GM23338 (cell line): ENCODE data around the gene MRPS15. TPM values are rescaled to one million over a fixed set of nuclear protein-coding genes. Genes with fewer than 3 reads are reported as not detected.

Source experiments
- ATAC-seq: fragments of 200-7000 bp; cut with Tn5 transposase; 3 replicates; pipeline ENCODE4 v1.9.1; 2020
- DNase-seq: peaks from one replicate; pipeline ENCODE4 v3.0.0-alpha.2; 2015; ENCODE audit warnings: low spot score
- H2AFZ ChIP-seq: fragments of 200-600 bp; sonication (generic); 2 replicates; pipeline ENCODE4 v1.8.0; 2016; ENCODE audit warnings: antibody characterized with exemption, mild to moderate bottlenecking, moderate library complexity
- H3F3A ChIP-seq: fragments of 200-600 bp; sonication (generic); replicated peaks from 2 replicates; pipeline ENCODE4 v1.8.0; 2017; ENCODE audit warnings: antibody characterized with exemption, mixed run types, low read depth
- H3K27ac ChIP-seq: fragments of 200-600 bp; sonication (generic); 2 replicates; pipeline ENCODE4 v1.6.1; 2016; ENCODE audit warnings: low read depth
- H3K27me3 ChIP-seq: fragments of 200-600 bp; sonication (generic); 2 replicates; pipeline ENCODE4 v1.8.0; 2016; ENCODE audit warnings: mild to moderate bottlenecking, mixed run types, moderate library complexity; ENCODE audit not compliant: insufficient read depth
- H3K36me3 ChIP-seq: fragments of 200-600 bp; sonication (generic); 2 replicates; pipeline ENCODE4 v1.8.0; 2016; ENCODE audit warnings: mild to moderate bottlenecking; ENCODE audit not compliant: insufficient read depth
- H3K4me1 ChIP-seq: fragments of 200-600 bp; sonication (generic); 2 replicates; pipeline ENCODE4 v1.8.0; 2016; ENCODE audit warnings: mild to moderate bottlenecking, moderate library complexity; ENCODE audit not compliant: insufficient read depth
- H3K4me2 ChIP-seq: fragments of 200-600 bp; sonication (generic); 2 replicates; pipeline ENCODE4 v1.7.1; 2017; ENCODE audit warnings: mixed run types
- H3K4me3 ChIP-seq: fragments of 200-600 bp; sonication (generic); 2 replicates; pipeline ENCODE4 v1.6.1; 2016; ENCODE audit warnings: mixed run types
- H3K79me2 ChIP-seq: fragments of 200-600 bp; sonication (generic); replicated peaks from 2 replicates; pipeline ENCODE4 v1.8.0; 2017; ENCODE audit warnings: mild to moderate bottlenecking; ENCODE audit not compliant: insufficient read depth
- H3K9me2 ChIP-seq: fragments of 200-600 bp; sonication (generic); 2 replicates; pipeline ENCODE4 v1.8.0; 2017; ENCODE audit not compliant: insufficient read depth
- H4K20me1 ChIP-seq: fragments of 200-600 bp; sonication (generic); replicated peaks from 2 replicates; pipeline ENCODE4 v1.8.0; 2017; ENCODE audit warnings: mild to moderate bottlenecking; ENCODE audit not compliant: insufficient read depth
- H3K27ac Mint-ChIP-seq: 2 replicates; pipeline ENCODE4 v1.8.0; 2020; ENCODE audit warnings: inconsistent platforms, mild to moderate bottlenecking, moderate library complexity, mixed read lengths
- H3K27me3 Mint-ChIP-seq: 3 replicates; pipeline ENCODE4 v1.8.0; 2022; ENCODE audit warnings: low read depth, mild to moderate bottlenecking, moderate library complexity, mixed read lengths, inconsistent platforms; ENCODE audit not compliant: insufficient read depth, poor library complexity
- H3K36me3 Mint-ChIP-seq: 3 replicates; pipeline ENCODE4 v1.8.0; 2021; ENCODE audit warnings: low read depth, mild to moderate bottlenecking, inconsistent platforms, moderate library complexity, mixed read lengths
- H3K4me1 Mint-ChIP-seq: 3 replicates; pipeline ENCODE4 v1.8.0; 2020; ENCODE audit warnings: mild to moderate bottlenecking, inconsistent platforms, mixed read lengths
- H3K4me3 Mint-ChIP-seq: 3 replicates; pipeline ENCODE4 v1.8.0; 2021; ENCODE audit warnings: moderate library complexity, mild to moderate bottlenecking, inconsistent platforms, mixed read lengths
- H3K9me3 Mint-ChIP-seq: 3 replicates; pipeline ENCODE4 v1.8.0; 2020; ENCODE audit warnings: moderate library complexity, mild to moderate bottlenecking, inconsistent platforms, mixed read lengths
- CREB1 ChIP-seq: fragments of 250-450 bp; sonication (Bioruptor Pico); IDR thresholded peaks from 2 replicates; pipeline ENCODE4 v1.5.0; 2020; ENCODE audit warnings: low read depth, mild to moderate bottlenecking, moderate library complexity
- ETS1 ChIP-seq: IDR thresholded peaks from 2 replicates; pipeline ENCODE4 v1.6.1; 2016; ENCODE audit warnings: antibody characterized with exemption
- EZH2 ChIP-seq: fragments of 200-600 bp; sonication (generic); IDR thresholded peaks from one replicate; pipeline ENCODE4 v1.8.0; 2017; ENCODE audit warnings: antibody characterized with exemption, mild to moderate bottlenecking, low read depth; ENCODE audit not compliant: unreplicated experiment
- EZH2phosphoT487 ChIP-seq: fragments of 200-600 bp; sonication (generic); IDR thresholded peaks from one replicate; pipeline ENCODE4 v1.8.1; 2018; ENCODE audit warnings: antibody characterized with exemption; ENCODE audit not compliant: unreplicated experiment
- JUNB ChIP-seq: IDR thresholded peaks from one replicate; pipeline ENCODE4 v1.6.1; 2016; ENCODE audit warnings: antibody characterized with exemption; ENCODE audit not compliant: unreplicated experiment
- NANOG ChIP-seq: IDR thresholded peaks from 2 replicates; pipeline ENCODE4 v1.6.1; 2016; ENCODE audit warnings: antibody characterized with exemption, borderline replicate concordance
- POLR2AphosphoS5 ChIP-seq: IDR thresholded peaks from 2 replicates; pipeline ENCODE4 v1.6.1; 2016; ENCODE audit warnings: antibody characterized with exemption, low read depth
- STAT1 ChIP-seq: IDR thresholded peaks from one replicate; pipeline ENCODE4 v1.6.1; 2016; ENCODE audit warnings: antibody characterized with exemption; ENCODE audit not compliant: unreplicated experiment
- ZNF114 ChIP-seq: fragments of 250-450 bp; sonication (Bioruptor Pico); IDR thresholded peaks from 2 replicates; pipeline ENCODE4 v1.5.0; 2020; ENCODE audit warnings: mild to moderate bottlenecking, moderate library complexity
- ZNF331 ChIP-seq: fragments of 250-450 bp; sonication (Bioruptor Pico); IDR thresholded peaks from 2 replicates; pipeline ENCODE4 v1.5.0; 2020; ENCODE audit warnings: low read depth, mild to moderate bottlenecking, moderate library complexity
- polyA plus RNA-seq: library from polyadenylated mRNA; unstranded; fragments of >200 nt; fragmentation: Nextera tagmentation; extraction: Ambion mirVana; gene quantifications from 2 replicates; pipeline ENCODE4 v1.2.1, GENCODE V29; 2016
- total RNA-seq: library from RNA; depleted of rRNA; stranded (reverse); fragments of >200 nt; shearing (Covaris generic); gene quantifications from 2 replicates; pipeline ENCODE4 v1.2.3, GENCODE V29; 2014
- TF ChIP-seq, protein P1 (sequence below), 2 experiments: fragments of 200-600 bp in 1 of 2; sonication (generic) in 1 of 2; conservative IDR thresholded peaks; 2 replicates each; pipeline versions ENCODE4 v1.5.1 to v1.6.1; 2016 to 2017; ENCODE audit warnings: antibody characterized with exemption in 2 of 2, low read depth in 2 of 2, mild to moderate bottlenecking in 2 of 2, moderate library complexity in 1 of 2
- TF ChIP-seq, protein P2 (sequence below): IDR thresholded peaks from one replicate; pipeline ENCODE4 v1.6.1; 2018; ENCODE audit warnings: antibody characterized with exemption; ENCODE audit not compliant: unreplicated experiment

The MRPS15 gene
- total and polyA plus RNA-seq, 2 experiments from 2014 or later, result 105 to 311 TPM

DNA sequence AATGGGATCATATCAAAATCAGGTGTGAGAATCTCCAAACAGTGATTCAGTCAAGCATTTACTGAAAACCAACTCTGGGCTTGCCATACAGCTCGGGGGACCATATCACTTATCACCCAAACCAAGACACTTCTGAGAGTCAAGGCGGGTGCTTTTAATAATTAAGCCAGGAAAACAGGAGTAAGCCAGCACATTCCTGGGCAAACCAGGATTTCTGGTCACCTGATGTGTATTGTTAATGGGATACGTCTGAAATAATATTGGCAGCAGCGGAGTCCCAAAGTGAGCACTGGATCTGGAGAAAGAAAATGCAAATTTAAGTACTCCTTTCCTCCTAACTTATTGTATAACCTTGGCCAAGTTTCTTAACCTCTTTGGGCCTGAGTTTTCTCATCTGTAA, 31.6 kb downstream of the MRPS15 start (continued):
- TF ChIP-seq ETS1 (no peak), EZH2phosphoT487 (no peak), JUNB (no peak), EZH2 (no peak), ZNF331 (CRISPR knock-in tag) (no peak), STAT1 (no peak), NANOG (no peak), POLR2AphosphoS5 (no peak), ZNF114 (CRISPR knock-in tag) (no peak)
- TF ChIP-seq, protein P1, sequence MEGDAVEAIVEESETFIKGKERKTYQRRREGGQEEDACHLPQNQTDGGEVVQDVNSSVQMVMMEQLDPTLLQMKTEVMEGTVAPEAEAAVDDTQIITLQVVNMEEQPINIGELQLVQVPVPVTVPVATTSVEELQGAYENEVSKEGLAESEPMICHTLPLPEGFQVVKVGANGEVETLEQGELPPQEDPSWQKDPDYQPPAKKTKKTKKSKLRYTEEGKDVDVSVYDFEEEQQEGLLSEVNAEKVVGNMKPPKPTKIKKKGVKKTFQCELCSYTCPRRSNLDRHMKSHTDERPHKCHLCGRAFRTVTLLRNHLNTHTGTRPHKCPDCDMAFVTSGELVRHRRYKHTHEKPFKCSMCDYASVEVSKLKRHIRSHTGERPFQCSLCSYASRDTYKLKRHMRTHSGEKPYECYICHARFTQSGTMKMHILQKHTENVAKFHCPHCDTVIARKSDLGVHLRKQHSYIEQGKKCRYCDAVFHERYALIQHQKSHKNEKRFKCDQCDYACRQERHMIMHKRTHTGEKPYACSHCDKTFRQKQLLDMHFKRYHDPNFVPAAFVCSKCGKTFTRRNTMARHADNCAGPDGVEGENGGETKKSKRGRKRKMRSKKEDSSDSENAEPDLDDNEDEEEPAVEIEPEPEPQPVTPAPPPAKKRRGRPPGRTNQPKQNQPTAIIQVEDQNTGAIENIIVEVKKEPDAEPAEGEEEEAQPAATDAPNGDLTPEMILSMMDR (conservative IDR thresholded peaks at IDR 0.05; ENCODE audit: low read depth in 2 of 2), result no peak
- TF ChIP-seq, protein P2, sequence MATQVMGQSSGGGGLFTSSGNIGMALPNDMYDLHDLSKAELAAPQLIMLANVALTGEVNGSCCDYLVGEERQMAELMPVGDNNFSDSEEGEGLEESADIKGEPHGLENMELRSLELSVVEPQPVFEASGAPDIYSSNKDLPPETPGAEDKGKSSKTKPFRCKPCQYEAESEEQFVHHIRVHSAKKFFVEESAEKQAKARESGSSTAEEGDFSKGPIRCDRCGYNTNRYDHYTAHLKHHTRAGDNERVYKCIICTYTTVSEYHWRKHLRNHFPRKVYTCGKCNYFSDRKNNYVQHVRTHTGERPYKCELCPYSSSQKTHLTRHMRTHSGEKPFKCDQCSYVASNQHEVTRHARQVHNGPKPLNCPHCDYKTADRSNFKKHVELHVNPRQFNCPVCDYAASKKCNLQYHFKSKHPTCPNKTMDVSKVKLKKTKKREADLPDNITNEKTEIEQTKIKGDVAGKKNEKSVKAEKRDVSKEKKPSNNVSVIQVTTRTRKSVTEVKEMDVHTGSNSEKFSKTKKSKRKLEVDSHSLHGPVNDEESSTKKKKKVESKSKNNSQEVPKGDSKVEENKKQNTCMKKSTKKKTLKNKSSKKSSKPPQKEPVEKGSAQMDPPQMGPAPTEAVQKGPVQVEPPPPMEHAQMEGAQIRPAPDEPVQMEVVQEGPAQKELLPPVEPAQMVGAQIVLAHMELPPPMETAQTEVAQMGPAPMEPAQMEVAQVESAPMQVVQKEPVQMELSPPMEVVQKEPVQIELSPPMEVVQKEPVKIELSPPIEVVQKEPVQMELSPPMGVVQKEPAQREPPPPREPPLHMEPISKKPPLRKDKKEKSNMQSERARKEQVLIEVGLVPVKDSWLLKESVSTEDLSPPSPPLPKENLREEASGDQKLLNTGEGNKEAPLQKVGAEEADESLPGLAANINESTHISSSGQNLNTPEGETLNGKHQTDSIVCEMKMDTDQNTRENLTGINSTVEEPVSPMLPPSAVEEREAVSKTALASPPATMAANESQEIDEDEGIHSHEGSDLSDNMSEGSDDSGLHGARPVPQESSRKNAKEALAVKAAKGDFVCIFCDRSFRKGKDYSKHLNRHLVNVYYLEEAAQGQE, result no peak

GRCh38 chr1:36425791-36426190, 38.4 kb downstream of the MRPS15 start:
- no peak overlapping the region for H2AFZ ChIP-seq
- no peak overlapping the region for H3K27ac ChIP-seq
- no peaks in the 10 kb centered on the region for H3K9me2 ChIP-seq
- peaks cover 5% of the 10 kb centered on the region for H3K27me3 Mint-ChIP-seq
- no peaks in the 10 kb centered on the region for H3K79me2 ChIP-seq
- no peaks in the 10 kb centered on the region for H3K27me3 ChIP-seq
- no peaks in the 10 kb centered on the region for H3F3A ChIP-seq
- H3K4me1 ChIP-seq, result no peaks in the 10 kb centered on the region
- ATAC-seq (no peak), DNase-seq (no peak)
- no peaks in the 10 kb centered on the region for H3K9me3 Mint-ChIP-seq
- H3K27ac Mint-ChIP-seq, result no peak overlapping the region
- no peak overlapping the region for H3K4me3 Mint-ChIP-seq
- peaks cover 6% of the 10 kb centered on the region for H3K4me1 Mint-ChIP-seq
- H4K20me1 ChIP-seq, result no peaks in the 10 kb centered on the region
- H3K36me3 ChIP-seq, result no peaks in the 10 kb centered on the region
- H3K4me2 ChIP-seq, result no peak overlapping the region
- H3K4me3 ChIP-seq, result no peak overlapping the region
- no peaks in the 10 kb centered on the region for H3K36me3 Mint-ChIP-seq
- TF ChIP-seq ZNF114 (CRISPR knock-in tag), result no peak
- TF ChIP-seq EZH2phosphoT487, result no peak
- TF ChIP-seq ZNF331 (CRISPR knock-in tag), result no peak
- no peak for TF ChIP-seq JUNB
- TF ChIP-seq, protein P1 (conservative IDR thresholded peaks at IDR 0.05; ENCODE audit: low read depth in 2 of 2), result no peak
- TF ChIP-seq CREB1 (CRISPR knock-in tag), result no peak
- TF ChIP-seq EZH2, result no peak
- TF ChIP-seq STAT1, result no peak
- TF ChIP-seq, protein P2, result no peak
- no peak for TF ChIP-seq POLR2AphosphoS5
- TF ChIP-seq NANOG, result no peak
- TF ChIP-seq ETS1, result no peak
